ENCODE data around the gene ZNF880. TPM values are rescaled to one million over a fixed set of nuclear protein-coding genes. Genes with fewer than 3 reads are reported as not detected.
A peak's percentile ranks its signal among the peaks of the same experiment; 100 is the strongest.

ZNF880 gene
- total RNA-seq, 1 donor from 2014 or later, result 56.1 TPM

DNA sequence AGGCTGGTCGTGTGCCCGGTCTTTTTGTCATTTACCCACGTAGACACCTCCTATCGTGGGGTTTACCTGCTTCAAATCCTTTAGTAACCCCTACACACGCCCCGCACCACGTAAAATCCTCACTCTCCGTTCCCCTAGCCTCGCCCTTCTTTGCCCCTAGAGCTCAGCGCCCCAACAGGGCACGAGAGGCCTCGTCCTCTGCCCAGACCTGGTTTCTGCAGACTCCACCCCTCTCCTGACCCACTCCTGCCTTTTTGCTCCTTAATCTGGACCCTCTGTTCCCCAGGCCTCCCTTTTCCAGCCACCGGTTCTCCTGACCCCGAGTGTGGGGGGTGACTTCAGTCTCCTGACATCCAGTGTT is 28.3 kb downstream of the ZNF880 start:
- Histone ChIP-seq H3K4me2 (peak overlapping the region; percentile 65), H3K9ac (peak overlapping the region; percentile 51), H3K36me3 (no peaks in the 10 kb centered on the region), H3K4me3 (peak overlapping the region; percentile 65), H3K27ac (no peak overlapping the region), H2AFZ (replicated peaks) (peak overlapping the region; percentile 51), H3K79me2 (ENCODE audit: low read depth) (peaks cover 14% of the 10 kb centered on the region), H3K9me3 (ENCODE audit: low read depth) (no peaks in the 10 kb centered on the region), H3K4me1 (no peaks in the 10 kb centered on the region), H3K27me3 (no peaks in the 10 kb centered on the region), H3F3A (ENCODE audit: low read depth) (no peaks in the 10 kb centered on the region), H4K20me1 (ENCODE audit: low read depth) (no peaks in the 10 kb centered on the region)
- Mint-ChIP-seq H3K4me3 (no peak overlapping the region), H3K4me1 (no peaks in the 10 kb centered on the region), H3K36me3 (no peaks in the 10 kb centered on the region), H3K9me3 (peaks cover 52% of the 10 kb centered on the region), H3K27ac (no peak overlapping the region), H3K27me3 (ENCODE audit: insufficient read depth, low read depth) (peaks cover 3% of the 10 kb centered on the region)
- peak; percentile 36 for DNase-seq (ENCODE audit: low spot score)
- peak; percentile 6 for TF ChIP-seq CTCF (IDR thresholded peaks at IDR 0.05)
- no peak for TF ChIP-seq EZH2phosphoT487 (IDR thresholded peaks at IDR 0.05)

GRCh38 chr19:52410276-52410675 is 40.6 kb downstream of the ZNF880 start:
- Mint-ChIP-seq H3K27ac (no peak overlapping the region), H3K4me1 (no peaks in the 10 kb centered on the region), H3K36me3 (no peaks in the 10 kb centered on the region), H3K9me3 (peaks cover 41% of the 10 kb centered on the region), H3K27me3 (ENCODE audit: insufficient read depth, low read depth) (no peaks in the 10 kb centered on the region), H3K4me3 (no peak overlapping the region)
- Histone ChIP-seq H3K27me3 (no peaks in the 10 kb centered on the region), H2AFZ (replicated peaks) (no peak overlapping the region), H3F3A (ENCODE audit: low read depth) (no peaks in the 10 kb centered on the region), H3K79me2 (ENCODE audit: low read depth) (no peaks in the 10 kb centered on the region), H3K9me3 (ENCODE audit: low read depth) (peaks cover 6% of the 10 kb centered on the region), H3K9ac (no peak overlapping the region), H3K36me3 (no peaks in the 10 kb centered on the region), H3K4me3 (no peak overlapping the region), H3K27ac (no peak overlapping the region), H3K4me1 (no peaks in the 10 kb centered on the region), H3K4me2 (no peak overlapping the region), H4K20me1 (ENCODE audit: low read depth) (no peaks in the 10 kb centered on the region)
- DNase-seq (ENCODE audit: low spot score), result no peak
- TF ChIP-seq CTCF (IDR thresholded peaks at IDR 0.05) (no peak), EZH2 (IDR thresholded peaks at IDR 0.05) (no peak), EZH2phosphoT487 (IDR thresholded peaks at IDR 0.05) (no peak)

- H3K4me1 Mint-ChIP-seq, result no peaks in the 10 kb centered on the region
- H3K27me3 Mint-ChIP-seq (ENCODE audit: insufficient read depth, low read depth), result no peaks in the 10 kb centered on the region
- H3K9ac ChIP-seq, result no peak overlapping the region
- H2AFZ ChIP-seq (replicated peaks), result no peak overlapping the region
- H3K4me3 Mint-ChIP-seq, result no peak overlapping the region
- H4K20me1 ChIP-seq (ENCODE audit: low read depth), result no peaks in the 10 kb centered on the region
- no peak overlapping the region for H3K27ac ChIP-seq
- H3K9me3 ChIP-seq (ENCODE audit: low read depth), result peaks cover 23% of the 10 kb centered on the region
- H3K36me3 Mint-ChIP-seq, result no peaks in the 10 kb centered on the region
- H3K4me3 ChIP-seq, result no peak overlapping the region
- no peak for DNase-seq (ENCODE audit: low spot score)
- H3K4me1 ChIP-seq, result no peaks in the 10 kb centered on the region
- no peak overlapping the region for H3K4me2 ChIP-seq
- H3K36me3 ChIP-seq, result no peaks in the 10 kb centered on the region
- H3K27ac Mint-ChIP-seq, result no peak overlapping the region
- TF ChIP-seq EZH2phosphoT487 (IDR thresholded peaks at IDR 0.05) (no peak), CTCF (IDR thresholded peaks at IDR 0.05) (no peak), EZH2 (IDR thresholded peaks at IDR 0.05) (no peak)
- no peaks in the 10 kb centered on the region for H3K27me3 ChIP-seq
- no peaks in the 10 kb centered on the region for H3F3A ChIP-seq (ENCODE audit: low read depth)
- H3K9me3 Mint-ChIP-seq, result peaks cover 48% of the 10 kb centered on the region
- no peaks in the 10 kb centered on the region for H3K79me2 ChIP-seq (ENCODE audit: low read depth)
These were observed 46.0 kb downstream of the ZNF880 start for GRCh38 chr19:52415711-52416110.
